WTC11 (cell line): Measurements from ENCODE around the gene TMEM92.

Experiments used
- ATF3 ChIP-seq: sonication (generic); formaldehyde crosslinking; conservative IDR thresholded peaks from 2 replicates; pipeline ENCODE4 v1.8.1; 2022; ENCODE audit warnings: mild to moderate bottlenecking, missing genetic modification reagents
- USF1 ChIP-seq: sonication (generic); formaldehyde crosslinking; IDR thresholded peaks from 2 replicates; pipeline ENCODE4 v1.8.0; 2022; ENCODE audit warnings: mild to moderate bottlenecking, missing genetic modification reagents

- no peak for TF ChIP-seq ATF3 (CRISPR knock-in tag)
- TF ChIP-seq USF1 (CRISPR knock-in tag): no peak
These were observed 30.6 kb downstream of the TMEM92 start for GRCh38 chr17:50304781-50305404.
